ENCODE measurements around the gene MCCC2.

DNA sequence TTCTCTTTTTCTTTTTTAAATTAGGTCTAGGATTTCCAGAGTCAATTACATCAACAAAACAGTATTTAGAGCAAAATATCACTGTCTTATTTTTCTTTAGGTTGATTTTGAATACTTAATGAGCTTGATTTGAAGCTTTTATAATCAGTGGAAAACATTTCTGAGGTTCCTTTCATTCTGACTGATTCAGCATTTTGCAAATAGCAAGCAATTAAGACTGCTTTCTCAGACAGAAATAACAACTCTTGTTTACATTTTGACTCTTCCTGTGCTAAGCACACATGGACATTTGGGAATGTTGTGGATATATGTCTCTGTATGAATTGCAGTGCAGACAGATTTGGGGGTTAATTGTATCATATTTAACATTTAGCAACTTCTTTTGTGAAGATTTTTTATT, 22.2 kb upstream of the MCCC2 start:
- TF ChIP-seq EZH2 (IDR thresholded peaks at IDR 0.05; ENCODE audit: insufficient read depth, poor library complexity, severe bottlenecking): no peak
- TF ChIP-seq EZH2phosphoT487 (IDR thresholded peaks at IDR 0.05; ENCODE audit: insufficient read depth, low read depth): no peak

Measured in GM23248 (cell line).